ENCODE measurements around the gene SH3BP1. TPM values are rescaled to one million over a fixed set of nuclear protein-coding genes. Genes with fewer than 3 reads are reported as not detected.

SH3BP1 gene
- total RNA-seq, 5 donors from 2014 or later (not counting 1 experiment from before 2014, with no cell fraction given), result 91.3 to 111 (median 93.6) TPM

GRCh38 chr22:37697538-37697835 is 58.0 kb downstream of the SH3BP1 start:
- no peak overlapping the region for H3K4me3 Mint-ChIP-seq
- ChIA-PET POLR2A (no interaction called here), CTCF (interaction anchor here (0.7 to 2.5 kb wide), 3 partner anchors 54 to 204 kb away, joined by 3 to 7 read pairs (median 5); no protein-coding TSS in a partner anchor)
- Histone ChIP-seq H3K9me3 (no peaks in the 10 kb centered on the region), H3K27me3 (replicated peaks in 1 of 2; ENCODE audit: control insufficient read depth in 2 of 2, extremely low read depth in 1 of 2, insufficient read depth in 2 of 2, low read length in 1 of 2) (peaks cover 0 to 5% of the 10 kb centered on the region in 2 experiments), H3K36me3 (ENCODE audit: control insufficient read depth in 2 of 2, extremely low read depth in 1 of 2, insufficient read depth in 1 of 2, low read length in 1 of 2) (peaks cover 0 to 14% of the 10 kb centered on the region in 2 donors), H3K4me1 (ENCODE audit: control insufficient read depth in 1 of 2, extremely low read depth in 1 of 2, insufficient read depth in 2 of 2, low read length in 2 of 2) (peaks cover 13 to 20% of the 10 kb centered on the region in 2 experiments), H3K27ac (ENCODE audit: low read length) (no peak overlapping the region), H3K4me3 (ENCODE audit: control insufficient read depth in 1 of 2, extremely low read depth in 1 of 2, low read length in 1 of 2) (no peak overlapping the region)
- WGBS (ENCODE audit: insufficient coverage), result 43% methylated on average over 1 of the region's 3 CpGs
- peaks cover 16% of the 10 kb centered on the region for H3K36me3 Mint-ChIP-seq
- no peak overlapping the region for H3K27ac Mint-ChIP-seq
- no peak for DNase-seq
- H3K27me3 Mint-ChIP-seq, result no peaks in the 10 kb centered on the region
- H3K9me3 Mint-ChIP-seq, result no peaks in the 10 kb centered on the region
- no peak for ATAC-seq (replicated peaks in 1 of 4)
- peaks cover 14 to 19% (median 16%) of the 10 kb centered on the region in 3 donors for H3K4me1 Mint-ChIP-seq

GRCh38 chr22:37701141-37701786 is 61.8 kb downstream of the SH3BP1 start:
- Histone ChIP-seq H3K27ac (ENCODE audit: low read length) (no peak overlapping the region), H3K27me3 (replicated peaks in 1 of 2; ENCODE audit: control insufficient read depth in 2 of 2, extremely low read depth in 1 of 2, insufficient read depth in 2 of 2, low read length in 1 of 2) (peaks cover 0 to 5% of the 10 kb centered on the region in 2 experiments), H3K36me3 (ENCODE audit: control insufficient read depth in 2 of 2, extremely low read depth in 1 of 2, insufficient read depth in 1 of 2, low read length in 1 of 2) (peaks cover 0 to 2% of the 10 kb centered on the region in 2 donors), H3K4me3 (ENCODE audit: control insufficient read depth in 1 of 2, extremely low read depth in 1 of 2, low read length in 1 of 2) (no peak overlapping the region), H3K9me3 (no peaks in the 10 kb centered on the region), H3K4me1 (ENCODE audit: control insufficient read depth in 1 of 2, extremely low read depth in 1 of 2, insufficient read depth in 2 of 2, low read length in 2 of 2) (peaks cover 4 to 10% of the 10 kb centered on the region in 2 experiments)
- Mint-ChIP-seq H3K4me1 (peaks cover 7 to 9% (median 7%) of the 10 kb centered on the region in 3 donors), H3K9me3 (no peaks in the 10 kb centered on the region), H3K27ac (peak overlapping the region in 1 of 2 donors; percentile 23), H3K4me3 (no peak overlapping the region), H3K36me3 (peaks cover 13% of the 10 kb centered on the region), H3K27me3 (no peaks in the 10 kb centered on the region)
- ChIA-PET POLR2A (no interaction called here), CTCF (no interaction called here)
- DNase-seq (no peak), ATAC-seq (replicated peaks in 1 of 4) (no peak)
- 53% methylated on average over 6 of the region's 8 CpGs for WGBS (ENCODE audit: insufficient coverage)

- CTCF ChIA-PET, result no interaction called here
- Mint-ChIP-seq H3K36me3 (peaks cover 13% of the 10 kb centered on the region), H3K27ac (no peak overlapping the region), H3K4me1 (no peaks in the 10 kb centered on the region), H3K4me3 (no peak overlapping the region), H3K9me3 (no peaks in the 10 kb centered on the region), H3K27me3 (no peaks in the 10 kb centered on the region)
- ATAC-seq (replicated peaks in 1 of 4) (no peak), DNase-seq (no peak)
- peaks cover 0 to 2% of the 10 kb centered on the region in 2 donors for H3K36me3 ChIP-seq (ENCODE audit: control insufficient read depth in 2 of 2, extremely low read depth in 1 of 2, insufficient read depth in 1 of 2, low read length in 1 of 2)
- WGBS (ENCODE audit: insufficient coverage), result 100% methylated on average over 2 of the region's 7 CpGs
- POLR2A ChIA-PET, result interaction anchor here in 1 of 2 donors (0.5 kb wide), 1 partner anchor 931 kb away, joined by 4 read pairs; no protein-coding TSS in a partner anchor
- no peak overlapping the region for H3K27ac ChIP-seq (ENCODE audit: low read length)
- no peaks in the 10 kb centered on the region for H3K27me3 ChIP-seq (replicated peaks in 1 of 2; ENCODE audit: control insufficient read depth in 2 of 2, extremely low read depth in 1 of 2, insufficient read depth in 2 of 2, low read length in 1 of 2)
- H3K4me3 ChIP-seq (ENCODE audit: control insufficient read depth in 1 of 2, extremely low read depth in 1 of 2, low read length in 1 of 2), result no peak overlapping the region
- no peaks in the 10 kb centered on the region for H3K9me3 ChIP-seq
- no peaks in the 10 kb centered on the region for H3K4me1 ChIP-seq (ENCODE audit: control insufficient read depth in 1 of 2, extremely low read depth in 1 of 2, insufficient read depth in 2 of 2, low read length in 2 of 2)
Measured at GRCh38 chr22:37703906-37704305, 64.4 kb downstream of the SH3BP1 start.

- H3K27ac Mint-ChIP-seq, result no peak overlapping the region
- no peaks in the 10 kb centered on the region for H3K4me1 Mint-ChIP-seq
- Histone ChIP-seq H3K4me3 (ENCODE audit: control insufficient read depth in 1 of 2, extremely low read depth in 1 of 2, low read length in 1 of 2) (no peak overlapping the region), H3K9me3 (no peaks in the 10 kb centered on the region), H3K4me1 (ENCODE audit: control insufficient read depth in 1 of 2, extremely low read depth in 1 of 2, insufficient read depth in 2 of 2, low read length in 2 of 2) (no peaks in the 10 kb centered on the region), H3K36me3 (ENCODE audit: control insufficient read depth in 2 of 2, extremely low read depth in 1 of 2, insufficient read depth in 1 of 2, low read length in 1 of 2) (peaks cover 0 to 2% of the 10 kb centered on the region in 2 donors), H3K27ac (ENCODE audit: low read length) (no peak overlapping the region), H3K27me3 (replicated peaks in 1 of 2; ENCODE audit: control insufficient read depth in 2 of 2, extremely low read depth in 1 of 2, insufficient read depth in 2 of 2, low read length in 1 of 2) (no peaks in the 10 kb centered on the region)
- H3K9me3 Mint-ChIP-seq, result no peaks in the 10 kb centered on the region
- ChIA-PET CTCF (no interaction called here), POLR2A (no interaction called here)
- H3K36me3 Mint-ChIP-seq, result peaks cover 13% of the 10 kb centered on the region
- H3K4me3 Mint-ChIP-seq, result no peak overlapping the region
- H3K27me3 Mint-ChIP-seq, result no peaks in the 10 kb centered on the region
- ATAC-seq (replicated peaks in 1 of 4) (no peak), DNase-seq (no peak)
- 80% methylated on average over 1 of the region's 3 CpGs for WGBS (ENCODE audit: insufficient coverage)
Measured at GRCh38 chr22:37704645-37705044, 65.2 kb downstream of the SH3BP1 start.

- H3K27me3 ChIP-seq (replicated peaks in 1 of 2; ENCODE audit: control insufficient read depth in 2 of 2, extremely low read depth in 1 of 2, insufficient read depth in 2 of 2, low read length in 1 of 2), result no peaks in the 10 kb centered on the region
- WGBS (ENCODE audit: insufficient coverage), result 75% methylated on average over 2 of the region's 3 CpGs
- Mint-ChIP-seq H3K27me3 (no peaks in the 10 kb centered on the region), H3K9me3 (no peaks in the 10 kb centered on the region), H3K4me3 (no peak overlapping the region), H3K36me3 (peaks cover 16% of the 10 kb centered on the region), H3K4me1 (no peaks in the 10 kb centered on the region), H3K27ac (no peak overlapping the region)
- ATAC-seq (replicated peaks in 1 of 4), result no peak
- DNase-seq, result no peak
- no peak overlapping the region for H3K4me3 ChIP-seq (ENCODE audit: control insufficient read depth in 1 of 2, extremely low read depth in 1 of 2, low read length in 1 of 2)
- POLR2A ChIA-PET, result no interaction called here
- no peak overlapping the region for H3K27ac ChIP-seq (ENCODE audit: low read length)
- no peaks in the 10 kb centered on the region for H3K9me3 ChIP-seq
- H3K4me1 ChIP-seq (ENCODE audit: control insufficient read depth in 1 of 2, extremely low read depth in 1 of 2, insufficient read depth in 2 of 2, low read length in 2 of 2), result no peaks in the 10 kb centered on the region
- H3K36me3 ChIP-seq (ENCODE audit: control insufficient read depth in 2 of 2, extremely low read depth in 1 of 2, insufficient read depth in 1 of 2, low read length in 1 of 2), result peaks cover 2 to 3% of the 10 kb centered on the region in 2 donors
- CTCF ChIA-PET, result no interaction called here
Measured at GRCh38 chr22:37705205-37705604, 65.7 kb downstream of the SH3BP1 start.

Other genes with a start within 250 kb of the SH3BP1 start
- gene ELFN2, start 212.2 kb upstream of the SH3BP1 start, total RNA-seq, result under 1 TPM; 0.09 to 0.88 (median 0.70) TPM
- 100 to 1,000 TPM; 153 to 296 (median 268) TPM for gene MFNG, start 153.3 kb upstream of the SH3BP1 start, total RNA-seq
- under 1 TPM in 4 of 5 donors, not detected in 1; 0.44 to 0.79 (median 0.52) TPM for gene CARD10, start 120.3 kb upstream of the SH3BP1 start, total RNA-seq
- under 1 TPM in 3 of 5 donors, not detected in 2; 0.47 to 0.73 (median 0.62) TPM for gene CDC42EP1, start 79.2 kb upstream of the SH3BP1 start, total RNA-seq
- 1 to 10 TPM in 1 of 5 donors, under 1 TPM in 1, not detected in 3; 0.63 to 1.4 TPM for gene LGALS2, start 59.6 kb upstream of the SH3BP1 start, total RNA-seq
- 100 to 1,000 TPM in 2 of 5 donors, 10 to 100 TPM in 3; 83.8 to 105 (median 97.7) TPM for gene GGA1, start 30.8 kb upstream of the SH3BP1 start, total RNA-seq
- gene PDXP, start 19.1 kb downstream of the SH3BP1 start, total RNA-seq, result 10 to 100 TPM in 3 of 5 donors, 1 to 10 TPM in 2; 3.1 to 11.3 (median 10.7) TPM
- 100 to 1,000 TPM in 2 of 5 donors, 10 to 100 TPM in 3; 39.5 to 206 (median 99.2) TPM for gene LGALS1, start 36.0 kb downstream of the SH3BP1 start, total RNA-seq
- gene NOL12, start 46.7 kb downstream of the SH3BP1 start, total RNA-seq, result 10 to 100 TPM; 29.2 to 52.4 (median 47.5) TPM
- 10 to 100 TPM; 14.5 to 36.8 (median 31.1) TPM for gene TRIOBP, start 57.4 kb downstream of the SH3BP1 start, total RNA-seq
- gene GCAT, start 168.3 kb downstream of the SH3BP1 start, total RNA-seq, result 1 to 10 TPM; 1.2 to 3.5 (median 2.3) TPM
- not detected for gene GALR3, start 183.7 kb downstream of the SH3BP1 start, total RNA-seq
- 10 to 100 TPM; 19.9 to 29.7 (median 25.9) TPM for gene ANKRD54, start 204.7 kb downstream of the SH3BP1 start, total RNA-seq
- gene EIF3L, start 209.8 kb downstream of the SH3BP1 start, total RNA-seq, result 100 to 1,000 TPM; 428 to 516 (median 483) TPM

All from T-cell (primary cell).